NCI-H1417 (cell line): Measurements from ENCODE around the gene SMAD5.
A peak's percentile ranks its signal among the peaks of the same experiment; 100 is the strongest.

Source experiments
- DNase-seq, 3 experiments: peaks; one replicate each; lab custom pipeline; 2025; lab: John Stamatoyannopoulos, UW

The SMAD5 gene

GRCh38 chr5:136153581-136154236, 21.1 kb downstream of the SMAD5 start:
- no peak for DNase-seq

- no peak for DNase-seq
Measured at GRCh38 chr5:136155078-136155477, 22.4 kb downstream of the SMAD5 start.

- no peak for DNase-seq
Measured at GRCh38 chr5:136155761-136156160, 23.1 kb downstream of the SMAD5 start.

GRCh38 chr5:136157514-136157913, 24.9 kb downstream of the SMAD5 start:
- no peak for DNase-seq

GRCh38 chr5:136159457-136159856, 26.8 kb downstream of the SMAD5 start:
- DNase-seq = no peak

- no peak for DNase-seq
Measured at GRCh38 chr5:136162008-136162407, 29.4 kb downstream of the SMAD5 start.

- no peak for DNase-seq
Measured at GRCh38 chr5:136164226-136164625, 31.6 kb downstream of the SMAD5 start.

- DNase-seq = no peak
Measured at GRCh38 chr5:136166909-136167308, 34.3 kb downstream of the SMAD5 start.

- DNase-seq = no peak
Measured at GRCh38 chr5:136169218-136169617, 36.6 kb downstream of the SMAD5 start.

GRCh38 chr5:136174021-136174659, 41.5 kb downstream of the SMAD5 start:
- DNase-seq = peak in 2 of 3 experiments; percentile 5 to 57

- DNase-seq = no peak
Measured at GRCh38 chr5:136182618-136183017, 50.0 kb downstream of the SMAD5 start.

GRCh38 chr5:136185974-136186665, 53.5 kb downstream of the SMAD5 start:
- DNase-seq = no peak

- no peak for DNase-seq
Measured at GRCh38 chr5:136186796-136187195, 54.2 kb downstream of the SMAD5 start.

GRCh38 chr5:136188859-136189258, 56.2 kb downstream of the SMAD5 start:
- no peak for DNase-seq

- DNase-seq = no peak
Measured at GRCh38 chr5:136190091-136190720, 57.6 kb downstream of the SMAD5 start.

- DNase-seq = no peak
Measured at GRCh38 chr5:136190904-136191303, 58.3 kb downstream of the SMAD5 start.

- DNase-seq = peak in 1 of 3 experiments; percentile 35
Measured at GRCh38 chr5:136191304-136192014, 58.8 kb downstream of the SMAD5 start.

- DNase-seq = peak in 2 of 3 experiments; percentile 51 to 52
Measured at GRCh38 chr5:136192015-136192525, 59.4 kb downstream of the SMAD5 start.

- peak in 2 of 3 experiments; percentile 53 to 67 for DNase-seq
Measured at GRCh38 chr5:136192526-136193321, 60.1 kb downstream of the SMAD5 start, which contains the start of gene SMIM32. SMIM32 (minus strand) TSS chr5:136193162; CDS start chr5:136192524, 638 bp downstream.

GRCh38 chr5:136193322-136193935, 60.8 kb downstream of the SMAD5 start:
- peak in 2 of 3 experiments; percentile 40 to 67 for DNase-seq
